ENCODE results near the gene VKORC1.

DNA sequence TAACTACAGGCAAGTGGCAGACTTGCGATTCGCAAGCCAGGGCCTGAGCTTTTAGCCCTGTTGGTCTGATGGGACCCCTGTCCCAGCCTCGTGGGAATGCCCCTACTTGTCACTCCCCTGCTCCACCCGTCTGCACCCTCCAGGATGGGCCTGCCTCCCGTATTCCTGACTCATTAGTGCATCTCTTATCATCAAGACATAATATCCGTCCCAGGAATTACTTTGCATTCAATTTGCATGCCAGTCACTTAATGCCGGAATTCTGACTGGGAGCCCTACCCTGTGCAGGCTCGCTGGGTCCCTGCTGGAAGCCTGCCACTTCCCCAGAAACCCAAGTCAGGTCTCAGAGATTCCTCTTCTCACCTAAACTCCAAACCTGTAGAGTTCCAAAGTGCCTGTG is 9.2 kb downstream of the VKORC1 start:
- TF ChIP-seq, protein P1, sequence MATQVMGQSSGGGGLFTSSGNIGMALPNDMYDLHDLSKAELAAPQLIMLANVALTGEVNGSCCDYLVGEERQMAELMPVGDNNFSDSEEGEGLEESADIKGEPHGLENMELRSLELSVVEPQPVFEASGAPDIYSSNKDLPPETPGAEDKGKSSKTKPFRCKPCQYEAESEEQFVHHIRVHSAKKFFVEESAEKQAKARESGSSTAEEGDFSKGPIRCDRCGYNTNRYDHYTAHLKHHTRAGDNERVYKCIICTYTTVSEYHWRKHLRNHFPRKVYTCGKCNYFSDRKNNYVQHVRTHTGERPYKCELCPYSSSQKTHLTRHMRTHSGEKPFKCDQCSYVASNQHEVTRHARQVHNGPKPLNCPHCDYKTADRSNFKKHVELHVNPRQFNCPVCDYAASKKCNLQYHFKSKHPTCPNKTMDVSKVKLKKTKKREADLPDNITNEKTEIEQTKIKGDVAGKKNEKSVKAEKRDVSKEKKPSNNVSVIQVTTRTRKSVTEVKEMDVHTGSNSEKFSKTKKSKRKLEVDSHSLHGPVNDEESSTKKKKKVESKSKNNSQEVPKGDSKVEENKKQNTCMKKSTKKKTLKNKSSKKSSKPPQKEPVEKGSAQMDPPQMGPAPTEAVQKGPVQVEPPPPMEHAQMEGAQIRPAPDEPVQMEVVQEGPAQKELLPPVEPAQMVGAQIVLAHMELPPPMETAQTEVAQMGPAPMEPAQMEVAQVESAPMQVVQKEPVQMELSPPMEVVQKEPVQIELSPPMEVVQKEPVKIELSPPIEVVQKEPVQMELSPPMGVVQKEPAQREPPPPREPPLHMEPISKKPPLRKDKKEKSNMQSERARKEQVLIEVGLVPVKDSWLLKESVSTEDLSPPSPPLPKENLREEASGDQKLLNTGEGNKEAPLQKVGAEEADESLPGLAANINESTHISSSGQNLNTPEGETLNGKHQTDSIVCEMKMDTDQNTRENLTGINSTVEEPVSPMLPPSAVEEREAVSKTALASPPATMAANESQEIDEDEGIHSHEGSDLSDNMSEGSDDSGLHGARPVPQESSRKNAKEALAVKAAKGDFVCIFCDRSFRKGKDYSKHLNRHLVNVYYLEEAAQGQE (IDR thresholded peaks at IDR 0.05; ENCODE audit: insufficient read depth in 1 of 2, low read depth in 2 of 2, low read length in 2 of 2), result no peak
- TF ChIP-seq POLR2AphosphoS5 (IDR thresholded peaks at IDR 0.05; ENCODE audit: low read depth, low read length), result no peak
- no peak for TF ChIP-seq TAF1 (IDR thresholded peaks at IDR 0.05; ENCODE audit: borderline replicate concordance, insufficient read depth, low read length)
